NK-92 (cell line): ENCODE data around the gene MIF.
"Not testable (repeated sequence)": the region's sequence is repeated elsewhere in the genome, so short reads cannot be mapped to it uniquely, and the experiment has no call there.

Experiments
- DNase-seq: peaks from one replicate; lab custom pipeline; 2025; ENCODE audit not compliant: unreplicated experiment; lab: John Stamatoyannopoulos, UW

The MIF gene

DNA sequence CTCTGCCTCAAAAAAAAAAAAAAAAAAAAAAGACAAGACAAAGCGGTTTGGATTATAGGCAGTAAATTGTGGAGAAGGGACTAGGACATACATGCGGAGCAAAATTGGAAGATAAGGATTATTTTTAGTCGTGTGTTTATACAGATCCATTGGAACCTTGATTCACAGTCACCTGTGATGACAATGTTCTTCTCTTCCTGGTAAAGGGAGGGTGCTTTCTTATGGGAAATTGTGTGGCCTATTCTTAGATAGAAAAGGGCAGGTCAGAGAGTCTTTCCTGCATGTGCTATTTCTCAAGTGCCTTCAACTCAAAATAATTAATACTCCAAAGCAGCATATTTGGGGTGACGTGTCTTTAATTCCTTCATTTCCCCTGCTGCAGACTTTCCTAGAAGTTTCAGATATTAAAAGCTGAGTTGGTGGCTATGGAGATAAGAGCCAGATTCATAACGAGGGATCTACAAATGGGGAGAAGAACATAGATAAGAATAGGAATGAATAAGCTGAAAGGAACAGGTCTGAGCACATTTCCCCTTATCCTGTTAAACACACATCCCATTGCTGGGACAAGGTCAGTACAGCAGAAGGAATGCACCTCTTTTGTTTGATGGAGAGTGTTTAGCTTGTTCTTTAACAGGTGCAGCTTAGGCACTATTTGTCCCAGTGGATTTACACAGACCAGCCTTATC lies 44.3 kb downstream of the MIF start:
- DNase-seq: no peak

GRCh38 chr22:23939017-23939357 lies 44.8 kb downstream of the MIF start:
- no peak for DNase-seq

- DNase-seq: not testable (repeated sequence)
Observed at GRCh38 chr22:23940166-23940565, 46.0 kb downstream of the MIF start.
